ENCODE results near the gene S100A2. TPM values are rescaled to one million over a fixed set of nuclear protein-coding genes. Genes with fewer than 3 reads are reported as not detected.

S100A2 gene
- polyA plus RNA-seq, 3 donors = 0.32 TPM; not detected in 2

DNA sequence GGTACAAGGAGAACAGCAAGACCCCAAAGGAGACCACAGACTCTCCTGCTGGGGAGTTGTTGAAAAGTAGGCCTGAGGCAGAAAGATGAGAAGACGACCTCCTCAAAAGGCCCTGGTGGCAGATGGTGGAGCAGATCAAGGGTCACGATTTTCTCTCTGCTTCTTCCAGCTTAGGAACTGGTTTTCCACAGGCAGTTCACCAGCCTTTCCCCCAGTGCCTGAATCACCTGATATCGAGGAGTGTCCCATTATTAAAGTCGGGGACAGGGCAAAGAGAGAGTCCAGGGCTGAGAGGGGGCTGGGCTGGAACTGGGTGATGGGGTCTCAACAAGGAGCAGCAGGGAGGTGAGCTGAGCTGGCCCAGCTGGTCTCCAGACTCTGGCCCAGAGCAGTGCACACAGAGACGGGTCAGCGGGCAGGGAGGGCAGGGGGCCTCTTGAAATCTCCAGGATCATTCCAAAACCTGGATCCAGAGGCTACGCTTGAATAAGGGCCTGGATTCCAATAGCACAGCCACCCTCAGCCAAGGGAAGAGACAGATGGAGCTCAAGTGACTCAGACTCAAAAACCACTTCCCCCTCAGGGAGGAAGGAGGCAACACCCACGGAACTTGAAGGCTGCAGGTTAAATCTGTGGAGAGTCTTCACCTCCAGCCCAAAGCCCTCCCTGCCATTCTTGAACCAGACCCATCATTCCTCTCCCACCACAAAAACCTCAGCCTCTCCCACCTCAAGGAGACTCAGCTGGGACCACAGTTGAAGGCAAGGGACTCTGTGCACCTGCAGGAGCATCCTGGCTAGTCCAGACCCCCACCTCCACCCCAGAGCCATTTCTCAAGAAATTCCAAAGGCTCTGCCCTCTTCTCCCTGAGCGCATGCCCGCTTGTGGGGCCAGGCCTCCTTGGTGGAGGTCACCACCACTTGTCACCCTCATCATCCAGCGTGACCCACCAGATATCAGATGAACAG is 25.0 kb downstream of the S100A2 start, which contains the start of gene S100A5:
Gene S100A5 (minus strand): TSS at position 541 of the 968 bp plus-strand sequence. CDS start 743 bp downstream, outside the sequence.
- H3K4me3 Mint-ChIP-seq = peak within 1 kb of the TSS; percentile 60 to 83

More for the DNA sequence above, 25.0 kb downstream of the S100A2 start, which contains the start of gene S100A5:
- peaks cover 40% of the 10 kb centered on the region for H3K79me2 ChIP-seq (ENCODE audit: insufficient read depth, low read length)
- H3K4me1 ChIP-seq (ENCODE audit: control insufficient read depth in 1 of 2, insufficient read depth in 2 of 2, low read length in 2 of 2) = peaks cover 70 to 88% of the 10 kb centered on the region in 2 donors
- Mint-ChIP-seq H3K9me3 (peaks cover 0 to 1% (median 0%) of the 10 kb centered on the region in 7 donors), H3K27me3 (ENCODE audit: low read depth in 3 of 3) (peaks cover 0 to 5% (median 0%) of the 10 kb centered on the region in 3 donors), H3K27ac (peak within 1 kb of the TSS; percentile 90 to 98 (median 95)), H3K36me3 (peaks cover 37 to 42% of the 10 kb centered on the region in 2 donors), H3K4me1 (peaks cover 86% of the 10 kb centered on the region)
- H3K27me3 ChIP-seq (ENCODE audit: control insufficient read depth in 2 of 2, insufficient read depth in 2 of 2, low read length in 2 of 2) = no peaks in the 10 kb centered on the region
- peak within 1 kb of the TSS; percentile 51 for H3K9ac ChIP-seq (ENCODE audit: insufficient read depth, low read length, poor library complexity, severe bottlenecking)
- DNase-seq = peak; percentile 76 to 86 (median 85)
- peaks cover 20 to 27% of the 10 kb centered on the region in 2 donors for H3K36me3 ChIP-seq (replicated peaks in 1 of 2; ENCODE audit: control insufficient read depth in 1 of 2, insufficient read depth in 2 of 2, low read length in 2 of 2)
- H3K9me3 ChIP-seq (replicated peaks in 1 of 2; ENCODE audit: control insufficient read depth in 1 of 2, insufficient read depth in 1 of 2, low read length in 2 of 2) = no peaks in the 10 kb centered on the region
- H3K4me2 ChIP-seq (replicated peaks; ENCODE audit: extremely low read depth, low read length, poor library complexity, severe bottlenecking) = peak within 1 kb of the TSS; percentile 98
- peaks cover 37% of the 10 kb centered on the region for H4K20me1 ChIP-seq (ENCODE audit: insufficient read depth, low read length)
- H3K4me3 ChIP-seq (replicated peaks in 1 of 3; ENCODE audit: low read depth in 2 of 3, low read length in 3 of 3) = peak within 1 kb of the TSS in 1 of 3 experiments; percentile 94
- 44% methylated on average over 7 of the region's 11 CpGs for WGBS (ENCODE audit: insufficient coverage)
- H3K27ac ChIP-seq (ENCODE audit: low read depth in 1 of 2, low read length in 2 of 2) = peak within 1 kb of the TSS; percentile 72 to 91
- no peak within 1 kb of the TSS for H2AFZ ChIP-seq (ENCODE audit: insufficient read depth, low read depth, low read length, poor library complexity, severe bottlenecking)
- TF ChIP-seq, protein P1, sequence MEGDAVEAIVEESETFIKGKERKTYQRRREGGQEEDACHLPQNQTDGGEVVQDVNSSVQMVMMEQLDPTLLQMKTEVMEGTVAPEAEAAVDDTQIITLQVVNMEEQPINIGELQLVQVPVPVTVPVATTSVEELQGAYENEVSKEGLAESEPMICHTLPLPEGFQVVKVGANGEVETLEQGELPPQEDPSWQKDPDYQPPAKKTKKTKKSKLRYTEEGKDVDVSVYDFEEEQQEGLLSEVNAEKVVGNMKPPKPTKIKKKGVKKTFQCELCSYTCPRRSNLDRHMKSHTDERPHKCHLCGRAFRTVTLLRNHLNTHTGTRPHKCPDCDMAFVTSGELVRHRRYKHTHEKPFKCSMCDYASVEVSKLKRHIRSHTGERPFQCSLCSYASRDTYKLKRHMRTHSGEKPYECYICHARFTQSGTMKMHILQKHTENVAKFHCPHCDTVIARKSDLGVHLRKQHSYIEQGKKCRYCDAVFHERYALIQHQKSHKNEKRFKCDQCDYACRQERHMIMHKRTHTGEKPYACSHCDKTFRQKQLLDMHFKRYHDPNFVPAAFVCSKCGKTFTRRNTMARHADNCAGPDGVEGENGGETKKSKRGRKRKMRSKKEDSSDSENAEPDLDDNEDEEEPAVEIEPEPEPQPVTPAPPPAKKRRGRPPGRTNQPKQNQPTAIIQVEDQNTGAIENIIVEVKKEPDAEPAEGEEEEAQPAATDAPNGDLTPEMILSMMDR (IDR thresholded peaks at IDR 0.05) = no peak
- intact Hi-C loops (cut with micrococcal nuclease) = no loop called here

Data from CD14-positive monocyte (primary cell).